Pancreas (tissue), 10 donors: ENCODE measurements around the gene PRKCB. TPM values are rescaled to one million over a fixed set of nuclear protein-coding genes. Genes with fewer than 3 reads are reported as not detected.

Source experiments
- ATAC-seq, 4 donors: fragments of 200-7000 bp; cut with Tn5 transposase; one replicate each; pipeline versions ENCODE4 v1.8.0 to v1.9.1; 2020; ENCODE audit warnings: mild to moderate bottlenecking in 4 of 4, moderate library complexity in 4 of 4
- DNase-seq, 6 donors: peaks; one replicate each; pipeline ENCODE4 v3.0.0-alpha.2; 2020
- FAIRE-seq: peaks from 2 replicates; lab custom pipeline; 2012; peaks lifted over from hg19 to GRCh38; lab: Jason Lieb, UNC
- H3K27ac ChIP-seq, 4 donors: fragments of 200-600 bp; sonication (generic); 1 replicate in 3 of 4; 2 replicates in 1 of 4; pipeline versions ENCODE4 v1.5.0 to v1.8.0; 2020
- H3K27me3 ChIP-seq, 4 donors: fragments of 200-600 bp; one replicate each; pipeline ENCODE4 v1.8.0; 2021
- H3K36me3 ChIP-seq, 3 donors: fragments of 200-600 bp; sonication (generic) in 1 of 3; one replicate each; pipeline versions ENCODE4 v1.5.0 to v1.8.0; 2020 to 2021
- H3K4me1 ChIP-seq, 3 donors: fragments of 200-600 bp; one replicate each; pipeline ENCODE4 v1.8.0; 2021
- H3K4me3 ChIP-seq, 4 donors: fragments of 200-600 bp; sonication (generic) in 2 of 4; one replicate each; pipeline versions ENCODE4 v1.5.0 to v1.8.0; 2020 to 2021
- H3K9me3 ChIP-seq, 4 donors: fragments of 200-600 bp; one replicate each; pipeline ENCODE4 v1.8.0; 2021
- CTCF ChIP-seq, 4 donors: fragments of 200-600 bp; sonication (generic) in 3 of 4; IDR thresholded peaks; one replicate each; pipeline versions ENCODE4 v1.5.0 to v1.8.0; 2021; ENCODE audit warnings: antibody characterized with exemption in 4 of 4
- WGBS, 2 donors: extraction: QIAGEN DNeasy Blood & Tissue Kit; methylation state at CpG; one replicate each; pipeline ENCODE4 v1.1.7; 2013; 5-methylcytosine and 5-hydroxymethylcytosine counted together
- intact Hi-C, 3 donors: fragments of 100-400 bp; cut with DNase I; formaldehyde crosslinking; loops; one replicate each; pipeline versions ENCODE4 v1.11.1 to v1.14.2; 2022
- polyA plus RNA-seq, 2 donors: library from polyadenylated mRNA; stranded (reverse); fragments of 200-250 nt; gene quantifications; one replicate each; pipeline ENCODE4 v1.2.3, GENCODE V29; 2013
- total RNA-seq, 6 donors: library from RNA; stranded (reverse); fragmentation: NEBNext Ultra II Directional in 4 of 6; extraction: Animal tissue kit (Norgen Biotek cat#: 25700) in 4 of 6; gene quantifications; one replicate each; pipeline versions ENCODE4 v1.2.1 to v1.2.4, GENCODE V29; 2021 to 2023
- donor health status: healthy with polysubstance abuse.
- donor health status: DM: no; HTN: no; CAD: no; lungs with moderate emphysema.
- donor health status: DM: no; HTN: no; CAD: no.
- donor health status: control.
- donor health status: control.
- donor health status: Bipolar disorder and iron deficiency.
- donor health status: DM: yes; HTN: yes; CAD: no.
- donor health status: DM: no; HTN: no; CAD: no.
- donor health status: DM: no; HTN: no; CAD: no.
- donor health status: DM: yes; HTN: yes; CAD: no.

Gene PRKCB
- total and polyA plus RNA-seq, 8 donors: 0.19 to 4.3 (median 0.61) TPM

GRCh38 chr16:23920899-23921298, 85.1 kb downstream of the PRKCB start:
- Histone ChIP-seq H3K9me3 (no peaks in the 10 kb centered on the region), H3K36me3 (no peaks in the 10 kb centered on the region), H3K4me1 (no peaks in the 10 kb centered on the region), H3K27ac (no peak overlapping the region), H3K27me3 (no peaks in the 10 kb centered on the region), H3K4me3 (no peak overlapping the region)
- intact Hi-C loops: no loop called here
- FAIRE-seq: no peak
- 44 to 50% methylated on average over 3 of the region's 3 CpGs for WGBS, 2 donors
- TF ChIP-seq CTCF (IDR thresholded peaks at IDR 0.05): no peak
- ATAC-seq: no peak
- DNase-seq: no peak

- Histone ChIP-seq H3K4me1 (no peaks in the 10 kb centered on the region), H3K4me3 (no peak overlapping the region), H3K27me3 (no peaks in the 10 kb centered on the region), H3K9me3 (no peaks in the 10 kb centered on the region), H3K36me3 (no peaks in the 10 kb centered on the region), H3K27ac (no peak overlapping the region)
- TF ChIP-seq CTCF (IDR thresholded peaks at IDR 0.05): no peak
- ATAC-seq: no peak
- DNase-seq: no peak
- no peak for FAIRE-seq
- intact Hi-C loops: no loop called here
Measured at GRCh38 chr16:23922406-23922805, 86.6 kb downstream of the PRKCB start.

- no peaks in the 10 kb centered on the region for H3K4me1 ChIP-seq
- no peak for TF ChIP-seq CTCF (IDR thresholded peaks at IDR 0.05)
- DNase-seq (no peak), ATAC-seq (no peak), FAIRE-seq (no peak)
- no peak overlapping the region for H3K4me3 ChIP-seq
- H3K27me3 ChIP-seq: no peaks in the 10 kb centered on the region
- no peaks in the 10 kb centered on the region for H3K9me3 ChIP-seq
- intact Hi-C loops: no loop called here
- whole genome bisulfite sequencing, 2 donors: 55 to 61% methylated on average over 8 of the region's 8 CpGs
- H3K36me3 ChIP-seq: no peaks in the 10 kb centered on the region
- no peak overlapping the region for H3K27ac ChIP-seq
Measured at GRCh38 chr16:23924128-23924527, 88.3 kb downstream of the PRKCB start.

- intact Hi-C loops: no loop called here
- no peak for DNase-seq
Measured at GRCh38 chr16:23927796-23928195, 92.0 kb downstream of the PRKCB start.

GRCh38 chr16:23929237-23929636, 93.5 kb downstream of the PRKCB start:
- FAIRE-seq (no peak), ATAC-seq (no peak), DNase-seq (no peak)
- intact Hi-C loops: no loop called here
- Histone ChIP-seq H3K27me3 (no peaks in the 10 kb centered on the region), H3K4me3 (no peak overlapping the region), H3K27ac (no peak overlapping the region), H3K36me3 (no peaks in the 10 kb centered on the region), H3K4me1 (no peaks in the 10 kb centered on the region), H3K9me3 (no peaks in the 10 kb centered on the region)
- no peak for TF ChIP-seq CTCF (IDR thresholded peaks at IDR 0.05)
- 70 to 86% methylated on average over 4 of the region's 4 CpGs for WGBS, 2 donors

More at GRCh38 chr16:23927796-23928195, 92.0 kb downstream of the PRKCB start:
- no peak overlapping the region for H3K4me3 ChIP-seq
- ATAC-seq (no peak), FAIRE-seq (no peak)
- 16 to 19% methylated on average over 4 of the region's 4 CpGs for WGBS, 2 donors
- H3K27ac ChIP-seq: no peak overlapping the region
- H3K4me1 ChIP-seq: no peaks in the 10 kb centered on the region
- no peaks in the 10 kb centered on the region for H3K27me3 ChIP-seq
- no peaks in the 10 kb centered on the region for H3K36me3 ChIP-seq
- no peak for TF ChIP-seq CTCF (IDR thresholded peaks at IDR 0.05)
- H3K9me3 ChIP-seq: no peaks in the 10 kb centered on the region
